Measurements from ENCODE around the gene BNIP5. TPM values are rescaled to one million over a fixed set of nuclear protein-coding genes. Genes with fewer than 3 reads are reported as not detected.

BNIP5 gene
- total RNA-seq, 6 experiments from 2014 or later = not detected

DNA sequence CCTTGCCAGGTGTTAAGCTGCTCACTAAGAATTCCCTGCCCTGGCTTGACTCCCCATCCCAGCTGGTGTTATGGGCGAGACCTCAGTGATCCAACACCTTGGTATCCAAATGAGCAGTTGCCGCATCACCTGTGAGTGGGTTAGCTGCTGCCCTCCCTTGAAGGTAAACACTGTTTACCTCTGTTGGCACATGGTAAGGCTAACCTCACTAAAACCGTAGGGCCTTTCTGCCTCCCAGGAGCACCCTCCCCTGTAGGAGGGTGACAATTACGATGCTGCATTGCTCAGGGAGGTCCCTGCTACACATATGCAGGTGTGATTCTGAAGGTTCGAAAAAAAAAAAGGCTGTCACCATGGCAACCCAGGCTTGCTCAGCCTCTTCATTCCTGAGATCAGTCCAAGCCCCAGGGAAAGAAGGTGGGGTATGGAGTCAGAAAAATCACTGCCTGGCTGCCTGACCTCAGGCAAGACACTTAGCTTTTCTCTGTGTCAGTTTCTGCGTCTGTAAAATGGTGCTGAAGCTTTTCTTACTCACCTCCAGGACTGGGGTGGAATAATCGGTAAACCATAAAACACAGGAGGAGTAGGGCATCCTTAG lies 47.3 kb downstream of the BNIP5 start:
- no peak for DNase-seq
- Mint-ChIP-seq H3K27me3 (ENCODE audit: insufficient read depth) (peaks cover 11% of the 10 kb centered on the region), H3K36me3 (ENCODE audit: low read depth) (no peaks in the 10 kb centered on the region), H3K4me3 (no peak overlapping the region), H3K27ac (no peak overlapping the region), H3K4me1 (ENCODE audit: low read depth) (peaks cover 9% of the 10 kb centered on the region), H3K9me3 (no peaks in the 10 kb centered on the region)
- TF ChIP-seq, protein P1, sequence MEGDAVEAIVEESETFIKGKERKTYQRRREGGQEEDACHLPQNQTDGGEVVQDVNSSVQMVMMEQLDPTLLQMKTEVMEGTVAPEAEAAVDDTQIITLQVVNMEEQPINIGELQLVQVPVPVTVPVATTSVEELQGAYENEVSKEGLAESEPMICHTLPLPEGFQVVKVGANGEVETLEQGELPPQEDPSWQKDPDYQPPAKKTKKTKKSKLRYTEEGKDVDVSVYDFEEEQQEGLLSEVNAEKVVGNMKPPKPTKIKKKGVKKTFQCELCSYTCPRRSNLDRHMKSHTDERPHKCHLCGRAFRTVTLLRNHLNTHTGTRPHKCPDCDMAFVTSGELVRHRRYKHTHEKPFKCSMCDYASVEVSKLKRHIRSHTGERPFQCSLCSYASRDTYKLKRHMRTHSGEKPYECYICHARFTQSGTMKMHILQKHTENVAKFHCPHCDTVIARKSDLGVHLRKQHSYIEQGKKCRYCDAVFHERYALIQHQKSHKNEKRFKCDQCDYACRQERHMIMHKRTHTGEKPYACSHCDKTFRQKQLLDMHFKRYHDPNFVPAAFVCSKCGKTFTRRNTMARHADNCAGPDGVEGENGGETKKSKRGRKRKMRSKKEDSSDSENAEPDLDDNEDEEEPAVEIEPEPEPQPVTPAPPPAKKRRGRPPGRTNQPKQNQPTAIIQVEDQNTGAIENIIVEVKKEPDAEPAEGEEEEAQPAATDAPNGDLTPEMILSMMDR (IDR thresholded peaks at IDR 0.05) = no peak

DNA sequence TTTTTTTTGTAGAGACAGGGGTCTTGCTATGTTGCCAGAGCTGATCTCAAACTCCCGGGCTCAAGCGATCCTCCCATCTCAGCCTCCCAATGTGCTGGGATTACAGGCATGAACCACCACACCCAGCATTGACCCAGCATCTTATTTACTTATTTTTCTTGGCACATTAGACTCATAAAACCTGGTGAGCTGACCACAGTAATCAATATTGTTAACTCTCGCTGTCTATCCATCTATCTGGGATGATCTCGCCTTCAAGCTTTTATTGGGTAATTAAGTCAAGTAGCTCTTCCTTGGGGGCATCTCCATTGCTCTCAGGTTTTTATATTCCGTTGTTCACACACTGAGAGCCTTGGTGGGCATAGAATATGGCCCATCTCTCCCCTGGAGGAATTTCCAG lies 49.8 kb downstream of the BNIP5 start:
- Mint-ChIP-seq H3K27ac (no peak overlapping the region), H3K4me1 (ENCODE audit: low read depth) (peaks cover 9% of the 10 kb centered on the region), H3K36me3 (ENCODE audit: low read depth) (no peaks in the 10 kb centered on the region), H3K9me3 (no peaks in the 10 kb centered on the region), H3K27me3 (ENCODE audit: insufficient read depth) (peaks cover 21% of the 10 kb centered on the region), H3K4me3 (no peak overlapping the region)
- no peak for DNase-seq
- TF ChIP-seq, protein P1 (IDR thresholded peaks at IDR 0.05) = no peak

DNA sequence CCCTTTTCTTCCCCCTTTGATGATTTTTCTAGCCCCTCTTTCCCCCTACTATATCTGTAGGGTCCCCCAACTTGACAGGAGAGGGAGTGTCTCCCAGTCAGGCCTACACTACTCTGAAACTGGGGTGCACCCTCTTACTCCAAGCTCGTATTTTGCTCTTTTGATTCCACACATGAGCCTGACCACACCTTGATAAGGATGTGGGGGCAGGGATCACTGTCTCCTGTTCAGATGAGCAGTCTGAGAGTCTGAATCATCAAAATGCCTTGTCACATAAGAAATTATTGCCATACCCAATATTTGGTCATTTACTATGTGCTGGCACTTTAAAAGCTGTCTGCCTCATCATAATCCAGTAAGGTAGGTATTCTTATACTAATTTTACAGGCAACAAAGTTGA lies 50.9 kb downstream of the BNIP5 start:
- Mint-ChIP-seq H3K4me1 (ENCODE audit: low read depth) (peaks cover 5% of the 10 kb centered on the region), H3K36me3 (ENCODE audit: low read depth) (no peaks in the 10 kb centered on the region), H3K27me3 (ENCODE audit: insufficient read depth) (peaks cover 32% of the 10 kb centered on the region), H3K4me3 (no peak overlapping the region), H3K9me3 (no peaks in the 10 kb centered on the region), H3K27ac (no peak overlapping the region)
- TF ChIP-seq, protein P1 (IDR thresholded peaks at IDR 0.05) = no peak
- no peak for DNase-seq

DNA sequence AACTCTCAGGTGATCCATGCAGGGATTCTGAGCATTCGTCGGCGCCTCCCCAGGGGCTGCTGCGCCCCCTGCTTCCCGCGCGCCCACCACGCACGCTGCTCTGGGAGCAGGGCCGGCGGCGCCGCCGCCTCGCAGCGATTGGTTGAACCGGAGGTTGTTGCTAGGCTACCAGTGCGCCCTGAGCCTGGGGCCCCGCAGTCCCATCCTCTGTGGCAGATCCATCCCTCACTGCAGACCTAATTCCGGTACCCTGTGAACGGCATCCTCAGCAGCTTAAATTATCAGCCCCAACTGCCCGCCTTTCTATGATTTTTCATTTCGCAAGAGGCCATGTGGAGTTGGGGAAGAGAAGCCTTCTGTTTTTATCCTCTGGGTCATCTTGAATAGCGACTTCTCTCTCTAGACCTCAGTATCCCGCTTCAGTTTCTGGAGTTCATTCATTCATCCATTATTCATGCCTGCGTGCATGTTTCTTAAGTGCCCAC lies 51.5 kb downstream of the BNIP5 start:
- TF ChIP-seq, protein P1 (IDR thresholded peaks at IDR 0.05) = no peak
- Mint-ChIP-seq H3K4me3 (no peak overlapping the region), H3K9me3 (no peaks in the 10 kb centered on the region), H3K27ac (no peak overlapping the region), H3K4me1 (ENCODE audit: low read depth) (no peaks in the 10 kb centered on the region; the same call in 1 of the 2 replicates), H3K27me3 (ENCODE audit: insufficient read depth) (peaks cover 37% of the 10 kb centered on the region), H3K36me3 (ENCODE audit: low read depth) (no peaks in the 10 kb centered on the region)
- DNase-seq = no peak

DNA sequence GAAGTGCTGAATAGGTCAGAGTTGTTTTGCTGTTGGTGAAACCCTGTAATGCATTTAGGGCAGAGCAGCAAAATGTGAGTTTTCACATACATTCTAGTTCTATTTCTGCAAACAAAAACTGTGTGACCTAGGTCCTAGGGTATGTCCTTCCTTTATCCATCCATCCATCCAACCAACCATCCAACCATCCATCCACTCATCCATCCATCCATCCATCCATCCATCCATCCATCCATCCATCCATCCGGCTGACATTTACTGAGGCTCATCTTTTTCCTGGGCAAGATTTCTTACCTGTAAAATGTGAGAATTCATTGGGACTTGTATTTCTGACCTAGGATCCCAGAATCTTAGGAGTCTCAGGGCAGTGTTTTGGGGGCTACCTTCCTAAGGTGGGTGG lies 52.3 kb downstream of the BNIP5 start:
- no peak overlapping the region for H3K27ac Mint-ChIP-seq
- H3K4me3 Mint-ChIP-seq = no peak overlapping the region
- H3K27me3 Mint-ChIP-seq (ENCODE audit: insufficient read depth) = peaks cover 45% of the 10 kb centered on the region
- DNase-seq = no peak
- no peaks in the 10 kb centered on the region for H3K36me3 Mint-ChIP-seq (ENCODE audit: low read depth)
- no peaks in the 10 kb centered on the region for H3K9me3 Mint-ChIP-seq
- no peaks in the 10 kb centered on the region; the same call in 1 of the 2 replicates for H3K4me1 Mint-ChIP-seq (ENCODE audit: low read depth)
- TF ChIP-seq, protein P1 (IDR thresholded peaks at IDR 0.05) = no peak
